Fibroblast of peridontal ligament (primary cell): ENCODE results near the gene PLD3.
A peak's percentile ranks its signal among the peaks of the same experiment; 100 is the strongest.

ENCODE experiments used
- DNase-seq: peaks from one replicate; pipeline ENCODE4 v3.0.0-alpha.2; 2010; ENCODE audit errors: extremely low read depth

PLD3 gene

GRCh38 chr19:40413291-40413845, 64.9 kb downstream of the PLD3 start, which contains the start of gene PRX:
Gene PRX, minus strand, starts transcription at chr19:40413378. Its CDS starts 5,446 bp downstream, at chr19:40407932.
- DNase-seq: no peak

GRCh38 chr19:40414542-40415535, 66.3 kb downstream of the PLD3 start:
- DNase-seq: no peak

GRCh38 chr19:40415768-40416167, 67.3 kb downstream of the PLD3 start:
- DNase-seq: no peak

GRCh38 chr19:40416918-40417642, 68.6 kb downstream of the PLD3 start:
- DNase-seq: peak; percentile 21

GRCh38 chr19:40417643-40417981, 69.1 kb downstream of the PLD3 start:
- no peak for DNase-seq

GRCh38 chr19:40418040-40418439, 69.5 kb downstream of the PLD3 start:
- no peak for DNase-seq

- no peak for DNase-seq
Measured at GRCh38 chr19:40419066-40419612, 70.6 kb downstream of the PLD3 start.

GRCh38 chr19:40419780-40420179, 71.3 kb downstream of the PLD3 start:
- no peak for DNase-seq

- no peak for DNase-seq
Measured at GRCh38 chr19:40420451-40420765, 71.9 kb downstream of the PLD3 start.

- peak; percentile 84 for DNase-seq
Measured at GRCh38 chr19:40420766-40421765, 72.6 kb downstream of the PLD3 start.

- no peak for DNase-seq
Measured at GRCh38 chr19:40421993-40422747, 73.7 kb downstream of the PLD3 start.

GRCh38 chr19:40422748-40423566, 74.5 kb downstream of the PLD3 start:
- no peak for DNase-seq

GRCh38 chr19:40423938-40424337, 75.4 kb downstream of the PLD3 start:
- DNase-seq: no peak

GRCh38 chr19:40424637-40425449, 76.3 kb downstream of the PLD3 start:
- DNase-seq: no peak

- DNase-seq: peak; percentile 98
Measured at GRCh38 chr19:40425450-40426287, 77.2 kb downstream of the PLD3 start, which contains the start of gene SERTAD1. Gene SERTAD1, minus strand, starts transcription at chr19:40425992. Its CDS starts 2,446 bp downstream, at chr19:40423546.
